HG03039 (cell line): ENCODE results near the gene TOMM20.
"Not testable (repeated sequence)": the region's sequence is repeated elsewhere in the genome, so short reads cannot be mapped to it uniquely, and the experiment has no call there.

Experiments used
- ATAC-seq: cut with Tn5 transposase; IDR thresholded peaks from one replicate; pipeline ENCODE4 v1.9.1; 2021; ENCODE audit warnings: mild to moderate bottlenecking, moderate library complexity; ENCODE audit not compliant: unreplicated experiment

Gene TOMM20

DNA sequence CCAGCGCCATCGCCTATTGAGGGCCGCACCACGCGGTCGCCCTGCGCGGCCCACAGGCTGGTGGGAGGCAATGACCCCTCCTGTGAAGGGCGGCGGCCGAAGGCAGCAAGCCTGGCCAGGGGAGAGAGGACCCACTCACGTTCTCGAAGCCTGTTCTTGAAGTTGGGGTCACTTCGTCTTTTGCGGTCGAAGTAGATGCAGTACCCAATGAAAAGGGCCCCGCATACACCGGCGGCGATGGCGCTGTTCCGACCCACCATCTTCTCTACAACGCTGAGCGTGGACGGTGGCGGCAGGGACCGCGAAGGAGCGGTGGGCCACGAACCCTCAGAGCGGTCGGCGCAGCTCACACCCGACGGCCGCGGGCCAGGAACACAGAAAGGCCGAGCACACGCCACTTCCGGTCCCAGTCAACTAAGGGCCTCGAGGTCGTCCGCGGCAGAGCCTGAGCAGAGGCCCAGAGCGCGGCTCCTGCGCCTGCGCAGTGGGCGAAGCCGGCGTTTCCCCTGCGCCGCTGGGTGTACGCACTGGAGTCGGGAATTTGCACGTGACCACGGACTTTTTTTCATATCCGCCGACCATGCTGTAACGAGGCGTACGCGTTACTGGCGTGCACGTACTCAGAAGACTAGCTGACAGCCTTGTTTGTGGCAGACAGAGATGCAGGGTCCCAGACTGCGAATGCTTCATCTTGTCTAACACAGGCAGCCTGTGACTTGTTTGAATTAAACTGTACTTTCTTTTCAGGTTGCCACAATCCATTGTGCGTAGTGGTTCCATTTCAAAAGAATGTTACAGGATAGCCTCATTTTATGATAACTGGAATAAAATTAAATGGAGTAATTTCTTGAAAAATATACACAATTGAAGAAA is at the start of gene TOMM20:
TSS of gene TOMM20 (minus strand) at position 382 of the 873 bp plus-strand sequence. CDS start at position 260, 122 bp downstream.
- peak; percentile 94 for ATAC-seq

- ATAC-seq, result no peak
These were observed 47.8 kb upstream of the TOMM20 start for GRCh38 chr1:235176486-235176885.

- no peak for ATAC-seq
These were observed 41.3 kb upstream of the TOMM20 start for GRCh38 chr1:235169986-235170385.

DNA sequence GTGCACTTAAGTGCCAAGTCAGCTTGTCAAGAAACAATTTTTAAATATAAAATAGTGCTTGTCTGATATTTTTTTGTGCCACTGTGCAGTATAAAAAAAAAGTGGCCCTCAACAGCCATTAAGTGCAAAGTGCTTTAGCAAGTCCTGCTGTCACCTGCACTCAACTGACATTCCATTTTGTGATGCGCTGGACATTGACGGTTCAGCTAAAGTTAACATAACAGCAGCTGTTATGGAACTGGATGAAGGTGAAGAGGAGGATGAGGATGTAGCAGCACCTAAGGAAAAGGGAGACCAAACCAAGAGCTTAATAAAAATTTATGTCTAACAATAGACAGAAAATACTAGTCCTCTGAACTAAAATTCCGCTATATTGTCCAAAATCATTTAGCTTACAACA is 39.7 kb upstream of the TOMM20 start:
- ATAC-seq, result no peak

GRCh38 chr1:235161685-235162327 is 33.2 kb upstream of the TOMM20 start:
- no peak for ATAC-seq

DNA sequence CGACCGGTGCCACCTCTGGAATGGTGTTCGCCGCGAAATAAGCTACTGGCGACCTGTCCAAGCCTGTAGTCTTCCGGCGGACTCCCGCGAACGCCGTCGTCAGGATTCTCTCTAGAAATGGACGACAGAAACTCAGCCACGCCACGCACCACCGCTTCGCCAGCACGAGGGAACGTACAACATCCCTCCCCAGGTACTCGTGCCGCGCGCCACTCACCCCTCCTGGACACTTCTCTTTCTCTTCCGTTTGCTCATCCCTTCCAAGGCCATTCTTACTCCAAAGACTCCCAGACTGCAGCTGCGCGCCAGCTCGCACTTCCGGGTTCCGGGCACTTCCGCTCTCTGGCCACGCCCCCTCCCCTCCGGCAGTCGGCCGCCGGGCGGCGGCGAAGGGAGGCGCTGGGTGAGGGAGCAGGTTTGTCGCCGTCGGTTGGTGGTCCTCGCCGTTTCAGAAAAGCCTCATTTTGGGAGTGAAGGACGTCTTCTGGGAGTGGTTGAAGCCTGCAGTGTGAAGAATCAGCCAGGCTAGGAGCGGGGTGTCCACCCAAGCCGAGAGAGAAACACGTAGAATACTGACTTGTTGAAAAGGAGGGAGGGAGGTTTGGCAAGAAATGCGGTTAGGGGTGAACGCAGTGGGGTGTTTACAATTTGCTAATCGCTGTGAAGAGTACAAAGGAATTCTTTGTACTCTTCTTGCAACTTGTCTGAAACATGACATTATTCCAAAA is 32.5 kb upstream of the TOMM20 start, which contains the start of gene RBM34:
TSS of gene RBM34 (minus strand) at position 294 of the 728 bp plus-strand sequence. CDS start at position 270, 24 bp downstream.
- ATAC-seq, result peak; percentile 92

- ATAC-seq, result no peak
These were observed 31.8 kb upstream of the TOMM20 start for GRCh38 chr1:235160383-235160956.

DNA sequence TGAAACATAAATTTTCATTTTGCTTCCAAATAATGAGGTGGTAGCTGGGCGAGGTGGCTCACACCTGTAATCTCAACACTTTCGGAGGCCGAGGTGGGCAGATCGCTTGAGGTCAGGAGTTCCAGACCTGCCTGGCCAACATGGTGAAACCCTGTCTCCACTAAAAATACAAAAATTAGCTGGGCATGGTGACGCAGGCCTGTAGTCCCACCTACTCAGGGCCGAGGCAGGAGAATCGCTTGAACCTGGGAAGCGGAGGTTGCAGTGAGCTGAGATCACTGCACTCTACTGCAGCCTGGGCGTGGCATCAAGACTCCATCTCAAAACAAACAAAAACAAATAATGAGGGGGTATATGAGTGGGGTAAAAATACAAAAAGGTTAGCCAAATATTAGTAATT is 31.3 kb upstream of the TOMM20 start:
- not testable (repeated sequence) for ATAC-seq

DNA sequence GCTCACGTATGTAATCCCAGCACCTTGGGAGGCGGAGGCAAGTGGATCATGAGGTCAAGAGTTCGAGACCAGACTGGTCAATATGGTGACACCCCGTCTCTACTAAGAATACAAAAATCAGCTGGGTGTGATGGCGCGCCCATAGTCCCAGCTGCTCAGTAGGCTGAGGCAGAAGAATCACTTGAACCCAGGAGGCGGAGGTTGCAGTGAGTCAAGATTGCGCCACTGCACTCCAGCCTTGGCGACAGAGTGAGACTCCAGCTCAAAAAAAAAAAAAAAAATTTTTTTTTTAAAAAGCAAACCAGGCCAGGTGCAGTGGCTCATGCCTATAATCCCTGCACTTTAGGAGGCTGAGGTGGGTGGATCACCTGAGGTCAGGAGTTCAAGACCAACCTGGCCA is 30.6 kb upstream of the TOMM20 start:
- not testable (repeated sequence) for ATAC-seq

DNA sequence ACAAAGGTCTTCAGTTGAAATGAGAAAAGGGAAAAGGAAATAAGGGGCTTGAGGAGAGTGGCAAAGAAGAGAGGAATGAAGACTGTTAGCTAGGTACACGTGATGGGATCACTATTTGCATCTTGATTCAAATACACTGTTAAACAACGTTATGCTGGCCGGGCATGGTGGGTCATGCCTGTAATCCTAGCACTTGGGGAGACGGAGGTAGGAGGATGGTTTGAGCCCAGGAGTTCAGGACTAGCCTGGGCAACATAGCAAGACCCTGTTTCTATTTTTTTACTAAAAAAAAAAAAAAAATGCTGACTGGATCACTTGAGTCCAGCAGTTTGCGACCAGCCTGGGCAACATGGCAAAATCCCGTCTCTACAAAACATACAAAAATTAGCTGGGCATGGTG is 30.0 kb upstream of the TOMM20 start:
- ATAC-seq, result no peak

DNA sequence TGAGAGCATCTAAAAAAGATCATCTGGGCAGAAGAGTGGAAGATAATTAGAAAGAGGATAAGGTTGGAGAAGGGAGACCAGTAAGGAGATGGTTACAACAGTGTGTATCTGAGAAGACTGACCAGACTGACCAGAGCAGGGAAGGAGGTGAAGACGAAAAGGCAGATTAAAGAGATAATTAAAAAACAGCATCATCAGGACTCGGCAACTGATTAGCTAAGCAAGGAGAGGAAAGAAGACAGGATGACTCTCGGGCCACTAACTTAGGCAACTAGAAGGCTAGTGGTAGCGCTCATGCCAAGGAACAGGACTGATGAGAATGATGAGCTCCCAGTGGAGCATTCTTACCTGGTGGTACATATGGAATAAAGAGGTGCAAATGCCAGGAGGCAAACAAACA is 28.5 kb upstream of the TOMM20 start:
- no peak for ATAC-seq

DNA sequence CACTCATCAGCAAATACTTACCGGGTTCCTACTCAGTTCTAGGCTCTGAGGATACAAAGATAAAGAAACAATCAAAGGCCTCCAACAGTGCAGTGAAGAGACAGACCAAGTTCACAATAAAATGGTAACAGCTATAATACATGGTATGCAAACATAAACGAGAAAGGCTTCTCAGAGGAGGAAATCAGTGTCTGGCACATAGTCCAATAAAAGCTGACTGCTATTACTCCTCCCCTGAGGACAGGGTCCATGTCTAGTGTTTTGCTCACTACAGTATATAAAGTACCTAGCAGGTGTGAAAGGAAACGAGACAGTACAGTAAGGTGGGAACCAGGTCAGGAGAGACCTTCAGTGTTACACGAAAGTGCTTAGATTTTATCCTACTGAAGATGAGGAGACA is 28.1 kb upstream of the TOMM20 start:
- ATAC-seq, result no peak

DNA sequence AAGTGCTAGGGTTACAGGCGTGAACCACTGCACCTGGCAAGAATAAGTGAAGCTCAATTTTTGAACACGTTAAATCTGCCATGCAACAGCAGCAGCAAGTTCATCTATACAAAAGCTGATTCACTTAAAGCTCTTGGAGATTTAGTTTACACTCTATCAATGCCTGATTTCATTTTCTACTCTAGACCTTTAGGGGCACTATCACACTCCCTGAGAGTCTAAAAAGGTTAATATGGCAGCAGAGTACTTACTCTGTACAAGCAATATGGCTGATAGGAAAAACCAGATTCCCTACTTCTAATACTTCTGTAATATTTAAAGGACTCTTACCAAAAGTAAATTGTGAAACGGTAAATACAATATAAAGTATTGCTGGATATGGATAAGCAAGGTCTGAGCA is 27.6 kb upstream of the TOMM20 start:
- no peak for ATAC-seq

DNA sequence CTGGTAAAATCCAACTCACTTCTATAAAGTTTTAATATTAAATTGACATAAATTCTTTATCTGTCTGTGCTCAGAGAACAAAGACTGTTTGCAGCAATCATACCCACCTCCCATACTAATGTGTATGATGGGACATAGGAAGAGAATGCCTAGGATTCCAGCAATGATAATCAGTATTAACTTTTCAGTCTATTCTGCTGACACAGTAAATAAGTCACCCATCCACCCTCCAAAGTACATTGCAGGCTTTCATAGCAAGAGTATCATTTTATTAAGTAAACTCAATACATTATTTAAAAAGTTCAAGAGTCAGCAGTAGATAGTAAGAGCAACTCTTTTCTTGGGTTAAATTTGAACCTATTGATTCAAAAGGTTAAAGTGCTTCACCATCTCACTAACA is 23.6 kb upstream of the TOMM20 start:
- ATAC-seq, result no peak

DNA sequence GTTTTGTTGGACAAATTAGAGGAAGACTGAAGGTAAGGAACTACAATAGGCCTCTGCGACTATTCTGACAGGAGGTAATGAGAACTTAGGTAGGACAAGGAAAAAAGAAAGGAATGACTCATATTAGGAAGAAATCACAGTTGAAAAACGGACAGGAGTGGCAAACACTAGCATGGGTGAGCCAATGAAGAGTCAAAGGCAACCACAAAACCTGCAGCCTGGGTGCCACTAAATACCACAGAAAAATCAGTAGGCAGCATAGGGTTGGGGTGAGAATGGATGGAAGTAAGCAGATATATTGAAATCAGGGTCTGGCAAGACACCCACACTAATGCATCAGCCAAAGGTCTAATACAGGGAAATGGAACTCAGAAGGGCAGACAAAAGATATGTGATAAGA is 22.4 kb upstream of the TOMM20 start:
- ATAC-seq, result no peak

- ATAC-seq, result no peak
These were observed 21.2 kb upstream of the TOMM20 start for GRCh38 chr1:235149824-235150223.

- ATAC-seq, result peak; percentile 69
These were observed 18.6 kb upstream of the TOMM20 start for GRCh38 chr1:235147269-235147668.

DNA sequence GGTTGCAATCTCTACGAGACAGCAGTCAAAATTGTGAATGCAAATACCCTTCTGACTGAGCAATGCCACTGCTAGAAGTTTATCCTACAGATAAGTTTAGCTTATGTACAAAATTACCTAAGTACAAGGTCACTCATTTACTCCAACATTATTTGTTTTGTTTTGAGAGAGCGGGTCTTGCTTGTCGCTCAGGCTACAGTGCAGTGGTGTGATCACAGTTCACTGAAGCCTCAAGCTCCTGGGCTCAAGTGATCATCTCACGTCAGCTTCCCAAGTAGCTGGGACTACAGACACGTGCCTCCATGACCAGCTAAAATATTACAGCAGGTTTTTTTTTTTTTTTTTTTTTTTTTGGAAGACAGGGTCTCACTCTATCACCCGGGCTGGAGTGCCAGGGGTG is 17.0 kb upstream of the TOMM20 start:
- ATAC-seq, result no peak

DNA sequence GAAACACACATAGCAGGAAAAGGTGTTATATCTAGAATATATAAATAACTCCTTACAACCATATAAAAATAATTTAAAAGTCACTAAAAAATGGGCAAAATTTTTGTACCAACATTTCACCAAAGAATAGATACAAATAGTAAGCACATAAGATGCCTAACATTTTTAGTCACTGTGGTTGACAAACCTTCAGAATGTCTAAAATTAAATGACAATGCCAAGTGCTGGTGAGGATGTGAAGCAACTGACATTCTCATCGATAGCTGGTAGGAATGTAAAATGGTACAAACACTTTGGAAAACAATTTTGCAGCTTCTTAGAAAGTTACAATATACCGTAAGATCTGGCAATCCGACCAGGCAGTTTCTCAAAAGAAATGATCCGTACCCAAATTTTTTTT is 14.4 kb upstream of the TOMM20 start:
- no peak for ATAC-seq

DNA sequence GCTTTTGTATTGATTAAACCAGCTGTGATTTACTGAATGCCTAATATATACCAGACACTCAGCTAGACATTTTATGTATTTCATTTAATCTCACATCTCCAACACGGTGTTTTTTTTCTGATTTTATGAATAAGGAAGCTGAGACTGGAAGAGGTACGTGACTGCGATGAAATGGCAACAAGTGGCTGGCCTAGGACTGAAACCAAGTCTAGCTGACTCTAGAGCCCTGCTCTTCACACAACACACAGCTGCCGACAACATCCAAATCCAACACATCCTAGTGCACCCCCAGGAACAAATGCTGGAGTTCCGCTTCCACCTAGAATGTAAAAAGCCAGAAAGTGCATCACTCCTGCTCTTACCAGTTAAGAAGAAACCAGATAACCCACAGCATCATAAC is 10.7 kb upstream of the TOMM20 start:
- no peak for ATAC-seq

DNA sequence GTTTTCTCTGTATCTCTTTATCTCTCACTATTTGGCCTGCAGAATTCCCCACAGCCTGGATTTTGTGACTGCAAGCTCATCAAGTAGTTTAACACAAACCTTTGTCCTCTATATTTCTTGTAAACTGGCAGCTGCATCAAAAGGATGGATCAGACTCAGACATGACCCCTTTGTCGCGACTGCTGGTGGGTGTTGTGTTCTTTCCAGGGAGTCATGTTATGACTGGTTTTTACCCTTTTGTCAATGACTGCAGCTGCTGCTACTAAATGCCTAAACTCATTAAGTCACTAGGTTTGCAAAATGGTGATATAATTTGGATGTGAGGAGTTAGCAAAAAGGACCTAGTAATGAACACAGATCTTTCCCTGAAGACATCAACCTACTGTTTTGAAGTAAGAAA is 10.2 kb upstream of the TOMM20 start:
- no peak for ATAC-seq
